ENCODE measurements around the gene FPR1.
"Not testable (repeated sequence)": the region's sequence is repeated elsewhere in the genome, so short reads cannot be mapped to it uniquely, and the experiment has no call there.

The FPR1 gene

DNA sequence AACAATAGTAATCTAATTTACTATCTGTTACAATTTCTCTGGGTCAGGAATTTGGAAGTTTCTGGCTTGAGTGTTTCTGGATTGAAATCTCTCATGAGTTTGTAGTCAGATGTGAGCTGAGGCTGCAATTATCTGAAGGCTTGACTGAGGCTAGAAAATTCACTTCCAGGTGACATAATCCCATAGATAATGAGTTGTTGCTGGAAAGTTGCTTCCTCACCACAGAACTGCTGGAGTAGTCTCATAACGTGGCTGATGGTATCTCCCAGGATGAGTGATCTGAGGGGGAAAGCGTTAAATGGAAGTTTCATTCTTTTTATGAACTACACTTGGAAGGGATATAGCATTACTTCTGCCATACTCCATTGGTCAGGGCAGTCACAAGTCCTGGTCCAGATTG is 28.0 kb upstream of the FPR1 start:
- in situ Hi-C loops (cut with MboI; ENCODE audit: low sequenced_read_pairs) = no loop called here

GRCh38 chr19:51779181-51779580 is 27.5 kb upstream of the FPR1 start:
- in situ Hi-C loops (cut with MboI; ENCODE audit: low sequenced_read_pairs) = no loop called here

DNA sequence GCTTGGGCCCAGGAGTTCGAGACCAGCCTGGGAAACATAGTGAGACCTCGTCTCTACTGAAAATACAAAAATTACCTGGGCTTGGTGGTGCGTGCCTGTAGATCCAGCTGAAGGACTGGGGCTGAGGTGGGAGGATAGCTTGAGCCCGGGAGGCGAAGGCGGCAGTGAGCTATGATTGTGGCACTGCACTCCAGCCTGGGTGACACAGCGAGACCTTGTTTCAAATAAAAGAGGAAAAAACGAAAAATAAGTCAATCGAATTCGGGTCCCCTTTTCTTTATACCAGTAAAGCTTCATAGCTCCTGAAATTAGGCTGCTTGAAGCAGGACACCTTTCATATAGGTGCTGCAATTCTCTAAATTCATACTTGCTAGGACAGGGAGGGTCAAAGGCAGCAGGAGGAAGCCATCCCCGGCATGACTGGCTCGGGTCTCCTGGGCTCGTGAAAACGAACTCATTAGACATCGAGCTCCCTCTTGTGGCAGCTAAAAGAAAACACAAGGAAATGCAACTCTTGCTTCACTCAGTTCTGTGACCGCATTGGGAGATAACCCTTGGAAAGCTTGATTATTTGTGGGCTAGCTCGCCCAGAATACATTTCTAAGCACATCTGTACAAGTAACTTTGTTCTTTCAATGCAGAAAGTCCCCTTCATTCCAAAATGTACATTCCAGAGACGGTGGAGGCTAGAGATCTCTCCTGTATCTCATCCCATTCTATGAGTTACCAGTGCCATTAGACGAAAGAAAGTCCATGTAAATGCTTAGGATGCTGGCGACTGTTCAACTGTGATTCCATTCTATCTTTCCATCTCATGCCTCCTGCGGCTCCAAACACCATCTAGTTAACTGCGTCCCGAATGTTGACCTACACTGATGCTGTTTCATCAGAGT is 26.1 kb upstream of the FPR1 start:
- in situ Hi-C loops (cut with MboI; ENCODE audit: low sequenced_read_pairs) = no loop called here

GRCh38 chr19:51776561-51776960 is 24.9 kb upstream of the FPR1 start:
- in situ Hi-C loops (cut with MboI; ENCODE audit: low sequenced_read_pairs) = not testable (repeated sequence)

DNA sequence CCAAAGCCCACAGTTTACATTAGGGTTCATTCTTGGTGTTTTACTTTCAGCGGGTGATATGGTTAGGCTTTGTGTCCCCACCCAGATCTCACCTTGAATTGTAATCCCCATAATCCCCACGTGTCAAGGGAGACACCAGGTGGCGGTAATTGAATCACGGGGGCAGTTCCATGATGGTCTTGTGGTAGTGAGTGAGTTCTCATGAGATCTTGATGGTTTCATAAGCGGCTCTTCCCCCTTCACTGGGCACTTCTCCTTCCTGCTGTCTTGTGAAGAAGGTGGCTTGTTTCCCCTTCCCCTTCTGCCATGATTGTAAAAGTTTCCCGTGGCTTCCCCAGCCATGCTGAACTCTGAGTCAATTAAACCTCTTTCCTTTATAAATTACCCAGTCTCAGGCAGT is 21.3 kb upstream of the FPR1 start:
- in situ Hi-C loops (cut with MboI; ENCODE audit: low sequenced_read_pairs) = no loop called here

- in situ Hi-C loops (cut with MboI; ENCODE audit: low sequenced_read_pairs) = no loop called here
Measured at GRCh38 chr19:51771376-51772130, 19.9 kb upstream of the FPR1 start.

DNA sequence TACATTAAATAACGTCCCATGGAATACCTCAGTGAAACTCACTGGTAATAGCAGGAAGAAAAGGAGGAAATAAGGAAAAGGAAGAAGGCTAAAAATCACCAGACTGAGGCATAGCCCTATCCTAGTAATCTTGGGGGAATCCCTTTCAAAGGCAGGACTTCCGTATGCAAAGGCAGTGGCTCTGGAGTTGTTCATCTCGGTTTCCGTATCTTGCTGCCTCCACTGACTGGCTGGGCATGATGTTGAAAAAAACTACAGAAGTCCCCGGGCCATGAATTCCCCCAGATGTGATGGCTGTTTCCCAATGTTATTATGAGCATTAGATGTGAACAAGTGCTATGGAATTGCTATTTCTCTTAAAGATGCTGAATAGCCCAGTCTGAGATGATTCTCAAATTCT is 14.8 kb upstream of the FPR1 start:
- in situ Hi-C loops (cut with MboI; ENCODE audit: low sequenced_read_pairs) = no loop called here

- in situ Hi-C loops (cut with MboI; ENCODE audit: low sequenced_read_pairs) = no loop called here
Measured at GRCh38 chr19:51765086-51765485, 13.4 kb upstream of the FPR1 start.

GRCh38 chr19:51761696-51762095 is 10.0 kb upstream of the FPR1 start:
- in situ Hi-C loops (cut with MboI; ENCODE audit: low sequenced_read_pairs) = no loop called here

GRCh38 chr19:51760697-51761356 is 9.1 kb upstream of the FPR1 start, which contains the start of gene FPR2:
Gene FPR2, plus strand, starts transcription at chr19:51761180. Its CDS starts 7,479 bp downstream, at chr19:51768659.
- in situ Hi-C loops (cut with MboI; ENCODE audit: low sequenced_read_pairs) = no loop called here

GRCh38 chr19:51755571-51755970 is 3.9 kb upstream of the FPR1 start:
- in situ Hi-C loops (cut with MboI; ENCODE audit: low sequenced_read_pairs) = no loop called here

- in situ Hi-C loops (cut with MboI; ENCODE audit: low sequenced_read_pairs) = no loop called here
Measured at GRCh38 chr19:51754770-51755169, 3.1 kb upstream of the FPR1 start.

DNA sequence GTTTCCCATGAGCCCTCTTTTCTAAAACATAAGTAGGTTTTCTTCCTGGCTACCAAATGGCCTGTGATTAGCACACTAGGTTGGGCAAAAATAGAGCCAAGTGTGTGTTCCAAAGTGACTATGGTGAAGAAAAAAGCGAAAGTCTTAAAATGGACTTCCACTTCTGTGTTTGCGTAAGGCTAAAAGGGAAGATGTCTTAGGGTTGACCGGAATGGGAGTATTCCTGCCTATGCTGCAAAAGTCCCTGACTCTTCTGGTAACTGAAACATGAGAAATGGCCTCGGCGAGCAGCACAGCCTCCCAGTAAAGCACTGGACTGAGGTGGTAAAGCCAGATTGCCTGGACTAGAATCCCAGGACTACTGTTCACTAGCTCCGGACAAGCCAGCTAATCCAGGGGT is 2.4 kb upstream of the FPR1 start:
- in situ Hi-C loops (cut with MboI; ENCODE audit: low sequenced_read_pairs) = no loop called here

DNA sequence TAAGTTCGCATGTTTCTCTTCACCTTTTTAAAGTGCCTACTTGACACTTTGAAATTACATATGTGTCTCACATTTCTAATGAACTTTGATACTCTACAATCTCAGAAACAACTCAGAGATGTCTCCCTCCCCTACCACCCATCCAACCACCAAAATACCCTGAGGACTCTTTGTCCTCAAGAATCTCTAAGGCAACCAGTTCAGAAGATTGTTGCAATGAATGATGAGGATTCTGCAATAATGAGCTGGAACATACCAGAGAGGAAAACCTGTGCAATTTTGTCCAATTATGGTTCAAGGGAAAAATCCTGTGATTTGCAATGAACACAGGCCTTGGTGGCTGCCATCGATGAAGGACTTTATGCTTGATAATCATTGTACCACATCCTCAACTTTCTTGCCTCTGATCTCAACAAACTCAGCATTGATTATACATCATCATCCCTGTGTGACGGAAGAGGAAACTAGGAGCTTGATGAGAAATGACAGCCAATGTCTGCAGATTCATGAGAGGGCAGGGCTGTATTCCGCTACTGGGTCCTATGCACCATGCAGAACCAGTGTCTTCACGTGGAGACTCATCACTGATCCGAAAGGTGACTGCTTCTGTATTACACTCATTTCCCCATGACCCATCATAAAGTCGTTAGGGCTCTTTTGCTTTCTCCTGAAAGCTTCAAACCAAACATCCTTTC is 1.1 kb downstream of the FPR1 start:
- in situ Hi-C loops (cut with MboI; ENCODE audit: low sequenced_read_pairs) = no loop called here

GRCh38 chr19:51749979-51750378 is 1.7 kb downstream of the FPR1 start:
- in situ Hi-C loops (cut with MboI; ENCODE audit: low sequenced_read_pairs) = no loop called here

GRCh38 chr19:51746731-51747130 is 4.9 kb downstream of the FPR1 start:
- in situ Hi-C loops (cut with MboI; ENCODE audit: low sequenced_read_pairs) = no loop called here

GRCh38 chr19:51743405-51743804 is 8.3 kb downstream of the FPR1 start:
- in situ Hi-C loops (cut with MboI; ENCODE audit: low sequenced_read_pairs) = no loop called here

GRCh38 chr19:51742789-51743188 is 8.9 kb downstream of the FPR1 start:
- in situ Hi-C loops (cut with MboI; ENCODE audit: low sequenced_read_pairs) = no loop called here

- in situ Hi-C loops (cut with MboI; ENCODE audit: low sequenced_read_pairs) = no loop called here
Measured at GRCh38 chr19:51740356-51740755, 11.3 kb downstream of the FPR1 start.

DNA sequence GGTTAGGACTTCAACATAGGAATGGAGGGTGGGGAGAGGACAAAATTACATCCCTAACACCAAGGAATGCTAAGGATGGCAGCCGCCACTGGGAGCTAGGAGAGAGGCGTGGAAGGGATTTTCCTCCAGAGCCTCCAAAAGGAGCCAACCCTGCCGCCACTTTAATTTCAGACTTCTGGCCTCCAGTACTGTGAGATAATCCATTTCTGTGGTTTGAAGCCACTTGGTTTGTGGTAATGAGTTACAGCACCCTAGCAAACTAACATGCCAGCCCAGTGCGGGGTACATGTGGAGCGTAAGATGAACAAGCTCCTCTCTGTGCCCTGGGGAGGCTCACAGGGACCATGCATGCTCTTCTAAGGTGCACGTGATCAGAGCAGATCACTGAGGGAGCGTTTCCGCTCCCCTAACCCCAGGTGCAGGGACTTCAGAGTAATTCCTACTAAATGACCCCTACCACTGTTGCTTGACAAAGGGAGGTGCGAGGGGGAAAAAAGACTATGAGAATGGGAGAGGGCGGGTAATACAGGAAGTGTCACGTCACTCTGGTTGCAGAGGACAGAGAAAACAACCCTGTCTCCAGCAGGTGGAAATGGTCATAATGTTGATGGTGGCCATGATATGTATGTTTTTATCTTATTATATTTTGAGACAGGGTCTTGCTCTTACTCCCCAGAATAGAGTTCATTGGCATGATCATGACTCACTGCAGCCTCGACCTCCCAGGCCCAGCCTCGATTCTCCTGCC is 12.0 kb downstream of the FPR1 start:
- in situ Hi-C loops (cut with MboI; ENCODE audit: low sequenced_read_pairs) = no loop called here

Measured in HL-60/S4 treated with phorbol 12-myristate 13-acetate at 8.2 ng/mL for 4 days and 3 days (cell line).